ENCODE results near the gene UBALD2. TPM values are rescaled to one million over a fixed set of nuclear protein-coding genes. Genes with fewer than 3 reads are reported as not detected.
"Not testable (repeated sequence)": the region's sequence is repeated elsewhere in the genome, so short reads cannot be mapped to it uniquely, and the experiment has no call there.

Gene UBALD2
- total RNA-seq, 1 donor from 2014 or later, result 3.4 TPM

- no peak for DNase-seq (ENCODE audit: low read depth)
- TF ChIP-seq CTCF (IDR thresholded peaks at IDR 0.05; ENCODE audit: insufficient read depth, low read length, severe bottlenecking), result no peak
- H3K4me3 ChIP-seq (ENCODE audit: low read depth, low read length), result no peak overlapping the region
Observed at GRCh38 chr17:76250141-76250540, 15.0 kb upstream of the UBALD2 start.

GRCh38 chr17:76251478-76252039 lies 13.6 kb upstream of the UBALD2 start:
- peaks cover 3% of the 10 kb centered on the region for H3K27me3 ChIP-seq (ENCODE audit: control insufficient read depth, insufficient read depth, low read length)
- no peak for DNase-seq (ENCODE audit: low read depth)
- H3K36me3 ChIP-seq (ENCODE audit: control insufficient read depth, insufficient read depth, low read length), result no peaks in the 10 kb centered on the region
- no peak for FAIRE-seq
- no peak overlapping the region for H3K4me3 ChIP-seq (ENCODE audit: low read depth, low read length)
- no peak for TF ChIP-seq CTCF (IDR thresholded peaks at IDR 0.05; ENCODE audit: insufficient read depth, low read length, severe bottlenecking)

More at GRCh38 chr17:76250141-76250540, 15.0 kb upstream of the UBALD2 start:
- Histone ChIP-seq H3K27me3 (ENCODE audit: control insufficient read depth, insufficient read depth, low read length) (peaks cover 5% of the 10 kb centered on the region), H3K36me3 (ENCODE audit: control insufficient read depth, insufficient read depth, low read length) (no peaks in the 10 kb centered on the region)
- FAIRE-seq, result no peak

GRCh38 chr17:76252040-76252954 lies 12.9 kb upstream of the UBALD2 start:
- peaks cover 1% of the 10 kb centered on the region for H3K27me3 ChIP-seq (ENCODE audit: control insufficient read depth, insufficient read depth, low read length)
- no peaks in the 10 kb centered on the region for H3K36me3 ChIP-seq (ENCODE audit: control insufficient read depth, insufficient read depth, low read length)
- H3K4me3 ChIP-seq (ENCODE audit: low read depth, low read length), result no peak overlapping the region
- peak; percentile 98 for DNase-seq (ENCODE audit: low read depth)
- TF ChIP-seq CTCF (IDR thresholded peaks at IDR 0.05; ENCODE audit: insufficient read depth, low read length, severe bottlenecking), result no peak
- peak; percentile 98 for FAIRE-seq

- DNase-seq (ENCODE audit: low read depth); H3K27me3 ChIP-seq (ENCODE audit: control insufficient read depth, insufficient read depth, low read length); H3K4me3 ChIP-seq (ENCODE audit: low read depth, low read length); H3K36me3 ChIP-seq (ENCODE audit: control insufficient read depth, insufficient read depth, low read length); FAIRE-seq: not testable (repeated sequence)
Observed at GRCh38 chr17:76252967-76253766, 12.0 kb upstream of the UBALD2 start.

GRCh38 chr17:76253841-76254240 lies 11.3 kb upstream of the UBALD2 start:
- no peak for FAIRE-seq
- Histone ChIP-seq H3K4me3 (ENCODE audit: low read depth, low read length) (no peak overlapping the region), H3K36me3 (ENCODE audit: control insufficient read depth, insufficient read depth, low read length) (no peaks in the 10 kb centered on the region), H3K27me3 (ENCODE audit: control insufficient read depth, insufficient read depth, low read length) (no peaks in the 10 kb centered on the region)
- no peak for DNase-seq (ENCODE audit: low read depth)
- TF ChIP-seq CTCF (IDR thresholded peaks at IDR 0.05; ENCODE audit: insufficient read depth, low read length, severe bottlenecking), result no peak

- no peak for TF ChIP-seq CTCF (IDR thresholded peaks at IDR 0.05; ENCODE audit: insufficient read depth, low read length, severe bottlenecking)
- Histone ChIP-seq H3K4me3 (ENCODE audit: low read depth, low read length) (no peak overlapping the region), H3K27me3 (ENCODE audit: control insufficient read depth, insufficient read depth, low read length) (no peaks in the 10 kb centered on the region), H3K36me3 (ENCODE audit: control insufficient read depth, insufficient read depth, low read length) (no peaks in the 10 kb centered on the region)
- DNase-seq (ENCODE audit: low read depth), result no peak
- no peak for FAIRE-seq
Observed at GRCh38 chr17:76254275-76254674, 10.9 kb upstream of the UBALD2 start.

Measured in bronchial epithelial cell (primary cell).